BJ (cell line): ENCODE measurements around the gene CCL4. TPM values are rescaled to one million over a fixed set of nuclear protein-coding genes. Genes with fewer than 3 reads are reported as not detected.
A peak's percentile ranks its signal among the peaks of the same experiment; 100 is the strongest.

Source experiments
- CTCF ChIA-PET: fragments of 350-600 bp; formaldehyde crosslinking; extraction: SDS; loops from one replicate; lab custom pipeline; 2021; ENCODE audit warnings: antibody characterized with exemption, inconsistent platforms; lab: Yijun Ruan, JAX
- POLR2A ChIA-PET: fragments of 300-600 bp; sonication (Branson Sonifier 250); formaldehyde crosslinking; extraction: SDS; loops from one replicate; lab custom pipeline; 2021; ENCODE audit warnings: antibody characterized with exemption; lab: Charles Lee
- DNase-seq: peaks from one replicate; pipeline ENCODE4 v3.0.0-alpha.2; 2011; ENCODE audit warnings: low read depth
- H3K27me3 ChIP-seq: 2 replicates; pipeline ENCODE4 v1.6.0; 2011; ENCODE audit warnings: low read length; ENCODE audit not compliant: control insufficient read depth, insufficient read depth
- H3K36me3 ChIP-seq: 2 replicates; pipeline ENCODE4 v1.5.1; 2011; ENCODE audit warnings: low read length; ENCODE audit not compliant: control insufficient read depth, insufficient read depth
- H3K4me3 ChIP-seq: 2 replicates; pipeline ENCODE4 v1.5.1; 2011; ENCODE audit warnings: low read depth, mild to moderate bottlenecking, control low read depth, low read length
- polyA plus RNA-seq: library from polyadenylated mRNA; depleted of rRNA; stranded (reverse); fragments of >200 nt; gene quantifications from 2 replicates; pipeline ENCODE4 v1.2.3, GENCODE V29; 2011; rRNA removed
- small RNA-seq: library from RNA; depleted of rRNA; stranded (forward); fragments of <200 nt; gene quantifications from one replicate; pipeline ENCODE3, GENCODE V24; 2012; ENCODE audit warnings: low replicate concordance, low read depth; ENCODE audit not compliant: insufficient read length
- TF ChIP-seq, protein P1 (sequence below): IDR thresholded peaks from 2 replicates; pipeline ENCODE4 v1.5.1; 2011; ENCODE audit warnings: low read depth, mild to moderate bottlenecking, control low read depth, inconsistent platforms, low read length, moderate library complexity; ENCODE audit not compliant: insufficient read depth

Gene CCL4
- polyA plus RNA-seq, 1 experiment: not detected

DNA sequence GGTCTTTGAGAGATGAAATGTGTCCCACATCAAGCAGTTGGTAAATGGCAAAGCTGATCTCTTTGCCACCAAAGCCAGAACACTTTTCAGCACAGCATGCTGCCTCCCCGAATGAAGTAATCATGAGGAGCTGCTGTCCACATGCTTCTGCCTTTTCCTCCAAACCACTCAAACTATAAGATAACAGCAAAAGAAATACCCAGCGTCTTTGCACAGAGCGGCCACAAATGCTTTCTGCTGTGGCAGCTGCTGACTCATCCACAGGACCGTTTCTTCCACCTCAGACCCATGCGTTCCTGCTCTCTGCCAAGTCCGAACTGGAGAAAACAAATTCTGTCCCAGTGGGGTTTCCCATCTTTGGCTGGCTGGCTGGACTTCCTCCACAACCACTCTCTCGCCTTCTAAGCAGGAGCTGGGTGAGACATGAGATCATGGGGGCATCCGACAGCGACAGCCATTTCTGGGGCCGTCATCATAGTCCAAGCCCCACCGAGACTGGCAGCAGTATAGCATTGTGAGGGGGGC, 45.7 kb downstream of the CCL4 start:
- no peaks in the 10 kb centered on the region for H3K36me3 ChIP-seq
- peak; percentile 3 for DNase-seq
- TF ChIP-seq, protein P1, sequence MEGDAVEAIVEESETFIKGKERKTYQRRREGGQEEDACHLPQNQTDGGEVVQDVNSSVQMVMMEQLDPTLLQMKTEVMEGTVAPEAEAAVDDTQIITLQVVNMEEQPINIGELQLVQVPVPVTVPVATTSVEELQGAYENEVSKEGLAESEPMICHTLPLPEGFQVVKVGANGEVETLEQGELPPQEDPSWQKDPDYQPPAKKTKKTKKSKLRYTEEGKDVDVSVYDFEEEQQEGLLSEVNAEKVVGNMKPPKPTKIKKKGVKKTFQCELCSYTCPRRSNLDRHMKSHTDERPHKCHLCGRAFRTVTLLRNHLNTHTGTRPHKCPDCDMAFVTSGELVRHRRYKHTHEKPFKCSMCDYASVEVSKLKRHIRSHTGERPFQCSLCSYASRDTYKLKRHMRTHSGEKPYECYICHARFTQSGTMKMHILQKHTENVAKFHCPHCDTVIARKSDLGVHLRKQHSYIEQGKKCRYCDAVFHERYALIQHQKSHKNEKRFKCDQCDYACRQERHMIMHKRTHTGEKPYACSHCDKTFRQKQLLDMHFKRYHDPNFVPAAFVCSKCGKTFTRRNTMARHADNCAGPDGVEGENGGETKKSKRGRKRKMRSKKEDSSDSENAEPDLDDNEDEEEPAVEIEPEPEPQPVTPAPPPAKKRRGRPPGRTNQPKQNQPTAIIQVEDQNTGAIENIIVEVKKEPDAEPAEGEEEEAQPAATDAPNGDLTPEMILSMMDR: no peak
- H3K4me3 ChIP-seq: no peak overlapping the region
- CTCF ChIA-PET: interaction anchor here (0.6 to 3.3 kb wide), 18 partner anchors 10 to 286 kb away, joined by 3 to 26 read pairs (median 4); partner anchors contain the start of gene LYZL6
- H3K27me3 ChIP-seq: peaks cover 2% of the 10 kb centered on the region
- POLR2A ChIA-PET: no interaction called here

DNA sequence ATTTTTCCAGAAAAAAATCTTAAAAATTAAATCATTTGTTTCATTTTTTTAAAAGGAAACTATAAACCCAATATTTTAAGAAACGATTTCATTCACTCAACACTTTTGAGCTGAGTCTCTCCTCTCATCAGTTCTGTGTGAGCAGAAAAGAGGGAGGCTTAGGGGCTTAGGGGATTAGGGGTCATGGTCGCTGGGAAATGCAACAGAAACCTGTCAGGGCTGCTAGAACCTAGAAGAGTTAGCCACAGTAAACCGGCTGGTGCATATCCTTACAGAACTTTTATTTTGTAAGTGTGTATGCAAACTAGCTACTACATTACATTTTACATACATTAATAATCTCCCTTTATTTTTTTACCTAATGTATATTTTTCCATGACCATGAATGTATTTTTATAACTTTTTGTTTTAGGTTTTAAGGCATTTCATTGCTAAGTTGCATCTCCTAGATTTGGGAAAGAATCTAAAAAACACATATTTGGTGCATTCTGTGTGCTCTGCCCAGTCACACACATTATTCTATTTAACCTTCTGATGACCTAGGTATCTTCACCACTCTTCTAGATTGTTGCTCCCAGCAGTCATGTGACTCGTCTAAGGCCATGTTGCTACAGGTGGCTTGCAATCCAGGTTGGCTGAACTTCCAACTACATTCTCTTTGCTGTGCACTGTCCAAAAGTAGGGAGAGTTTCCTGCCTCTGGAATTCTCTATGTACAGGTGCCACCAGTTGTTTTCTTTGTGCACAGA, 48.4 kb downstream of the CCL4 start:
- no peak overlapping the region for H3K4me3 ChIP-seq
- POLR2A ChIA-PET: no interaction called here
- no peak for DNase-seq
- CTCF ChIA-PET: interaction anchor here (0.6 kb wide), 1 partner anchor 10 kb away, joined by 4 read pairs; no protein-coding TSS in a partner anchor
- TF ChIP-seq, protein P1: no peak
- H3K36me3 ChIP-seq: no peaks in the 10 kb centered on the region
- peaks cover 2% of the 10 kb centered on the region; the same call in 1 of the 2 replicates for H3K27me3 ChIP-seq

DNA sequence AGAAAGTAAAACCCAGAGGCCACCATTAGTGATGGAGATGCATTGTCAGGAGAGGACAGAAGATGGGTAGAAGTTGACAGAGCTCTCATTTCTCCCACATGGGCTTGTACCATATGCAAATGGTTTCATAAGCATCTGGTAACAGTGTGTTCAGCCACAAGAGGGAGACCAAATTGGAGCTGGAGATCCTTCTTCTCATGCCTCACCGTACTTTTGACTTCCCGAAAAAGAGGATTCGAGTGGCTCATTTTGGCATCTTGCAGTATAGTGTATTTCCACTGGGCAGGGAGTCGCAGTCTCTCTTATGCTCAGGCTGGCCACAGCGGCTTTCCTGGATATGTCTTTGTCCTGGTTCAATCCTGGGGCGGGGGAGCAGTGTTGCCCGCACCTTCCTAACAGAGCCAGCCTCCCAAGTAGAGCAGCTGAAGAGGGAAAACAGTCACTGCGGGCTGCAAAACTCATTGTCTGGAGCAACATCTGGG, 49.1 kb downstream of the CCL4 start:
- Histone ChIP-seq H3K36me3 (no peaks in the 10 kb centered on the region), H3K4me3 (no peak overlapping the region), H3K27me3 (no peaks in the 10 kb centered on the region)
- no peak for DNase-seq
- ChIA-PET POLR2A (no interaction called here), CTCF (no interaction called here)
- TF ChIP-seq, protein P1: no peak

DNA sequence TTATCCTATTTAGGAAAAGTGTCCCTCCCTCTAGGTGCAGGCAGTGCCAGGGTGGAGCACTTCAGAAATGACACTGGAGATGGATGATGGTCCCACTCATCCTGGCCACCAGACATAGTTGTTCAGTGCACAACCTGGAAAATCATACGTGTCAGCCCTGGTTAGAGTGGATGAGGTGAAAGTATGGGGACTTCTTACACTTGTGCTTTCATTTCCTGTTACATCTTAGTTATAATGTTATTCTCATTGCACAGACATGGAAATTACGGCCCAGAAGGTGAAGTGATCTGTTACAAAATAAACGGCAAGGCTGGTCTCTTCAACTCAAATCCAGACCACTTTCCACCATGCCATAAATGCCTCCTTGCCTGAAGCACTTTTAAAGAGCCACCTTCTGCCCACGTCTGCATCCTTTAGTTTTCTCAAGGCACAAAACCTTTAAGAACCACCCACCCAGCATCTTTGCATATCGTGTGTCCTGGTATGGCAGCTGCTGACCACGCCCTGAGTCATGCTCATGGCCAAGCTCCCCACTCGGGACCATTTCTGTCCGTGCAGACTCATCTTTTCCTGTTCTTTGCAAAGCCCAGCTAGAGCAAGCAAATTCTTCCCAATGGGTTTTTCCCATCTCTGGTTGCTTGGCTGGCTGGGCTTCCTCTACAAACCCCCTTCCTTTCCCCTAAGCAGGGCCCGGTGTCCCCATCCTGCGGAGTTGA, 50.4 kb downstream of the CCL4 start:
- DNase-seq: no peak
- Histone ChIP-seq H3K27me3 (no peaks in the 10 kb centered on the region), H3K36me3 (no peaks in the 10 kb centered on the region), H3K4me3 (no peak overlapping the region)
- ChIA-PET CTCF (interaction anchor here (1.0 kb wide), 1 partner anchor 329 kb away, joined by 3 read pairs; no protein-coding TSS in a partner anchor), POLR2A (no interaction called here)
- TF ChIP-seq, protein P1: no peak

Small RNA genes lying within 50 kb of the gene (small RNA-seq; reads per million reads assigned to genes)
- not detected for gene RN7SL301P

Other genes with a start within 250 kb of the CCL4 start
- not detected in 2 replicates for gene HEATR9, start 234.9 kb upstream of the CCL4 start, polyA plus RNA-seq
- 0.16 TPM in 2 replicates for gene CCL5, start 223.5 kb upstream of the CCL4 start, polyA plus RNA-seq
- gene RDM1, start 173.1 kb upstream of the CCL4 start, polyA plus RNA-seq: 0.17 and 0.20 TPM in 2 replicates
- gene LYZL6, start 160.1 kb upstream of the CCL4 start, polyA plus RNA-seq: not detected in 2 replicates
- not detected in 2 replicates for gene CCL16, start 122.3 kb upstream of the CCL4 start, polyA plus RNA-seq
- gene CCL14, start 117.1 kb upstream of the CCL4 start, polyA plus RNA-seq: not detected in 2 replicates
- not detected in 2 replicates for gene CCL15, start 102.3 kb upstream of the CCL4 start, polyA plus RNA-seq
- gene CCL23, start 85.9 kb upstream of the CCL4 start, polyA plus RNA-seq: not detected in 2 replicates
- gene CCL18, start 39.6 kb upstream of the CCL4 start, polyA plus RNA-seq: not detected in 2 replicates
- not detected in 2 replicates for gene CCL3, start 13.7 kb upstream of the CCL4 start, polyA plus RNA-seq
- 1.4 and 2.3 TPM in 2 replicates for gene TBC1D3B, start 72.8 kb downstream of the CCL4 start, polyA plus RNA-seq
- gene CCL3L1, start 92.9 kb downstream of the CCL4 start, polyA plus RNA-seq: not detected in 2 replicates
- gene CCL4L2, start 107.2 kb downstream of the CCL4 start, polyA plus RNA-seq: not detected in 2 replicates
- 0.11 TPM in 1 of 2 replicates, not detected in the other for gene TBC1D3I, start 160.7 kb downstream of the CCL4 start, polyA plus RNA-seq
- not detected in 2 replicates for gene TBC1D3G, start 220.1 kb downstream of the CCL4 start, polyA plus RNA-seq